ENCODE measurements around the gene VTI1A. TPM values are rescaled to one million over a fixed set of nuclear protein-coding genes. Genes with fewer than 3 reads are reported as not detected.

Gene VTI1A
- total RNA-seq, 6 experiments from 2014 or later: 11.2 to 26.2 (median 12.3) TPM

DNA sequence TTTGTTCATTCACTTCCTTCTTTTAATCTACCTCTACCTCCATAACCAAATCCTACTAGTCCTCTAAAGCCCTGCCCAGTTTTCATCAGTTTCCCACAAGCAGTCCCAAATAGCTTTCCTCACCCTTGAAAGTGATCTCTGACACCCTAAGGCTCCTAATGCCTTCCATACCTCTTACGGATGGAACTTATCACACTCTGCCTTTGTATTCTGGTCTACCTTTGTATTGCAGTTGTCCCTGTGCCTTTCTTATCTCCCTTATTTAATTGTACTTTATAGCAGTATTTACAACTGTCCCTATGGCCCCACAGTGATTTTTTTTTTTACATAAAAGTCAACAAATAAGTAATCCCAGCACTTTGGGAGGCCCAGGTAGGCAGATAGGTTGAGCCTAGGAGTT, 39.3 kb upstream of the VTI1A start:
- H3K4me1 ChIP-seq: peaks cover 0 to 3% (median under 1%) of the 10 kb centered on the region in 4 donors
- WGBS (ENCODE audit: insufficient coverage, low coverage, low lambda C conversion rate, missing lambda C conversion rate): 92% methylated on average over 1 of the region's 1 CpG
- no peak for DNase-seq
- H3K4me3 ChIP-seq: no peak overlapping the region
- H3K27me3 ChIP-seq: no peaks in the 10 kb centered on the region
- TF ChIP-seq POLR2A (IDR thresholded peaks at IDR 0.05): no peak
- TF ChIP-seq, protein P1, sequence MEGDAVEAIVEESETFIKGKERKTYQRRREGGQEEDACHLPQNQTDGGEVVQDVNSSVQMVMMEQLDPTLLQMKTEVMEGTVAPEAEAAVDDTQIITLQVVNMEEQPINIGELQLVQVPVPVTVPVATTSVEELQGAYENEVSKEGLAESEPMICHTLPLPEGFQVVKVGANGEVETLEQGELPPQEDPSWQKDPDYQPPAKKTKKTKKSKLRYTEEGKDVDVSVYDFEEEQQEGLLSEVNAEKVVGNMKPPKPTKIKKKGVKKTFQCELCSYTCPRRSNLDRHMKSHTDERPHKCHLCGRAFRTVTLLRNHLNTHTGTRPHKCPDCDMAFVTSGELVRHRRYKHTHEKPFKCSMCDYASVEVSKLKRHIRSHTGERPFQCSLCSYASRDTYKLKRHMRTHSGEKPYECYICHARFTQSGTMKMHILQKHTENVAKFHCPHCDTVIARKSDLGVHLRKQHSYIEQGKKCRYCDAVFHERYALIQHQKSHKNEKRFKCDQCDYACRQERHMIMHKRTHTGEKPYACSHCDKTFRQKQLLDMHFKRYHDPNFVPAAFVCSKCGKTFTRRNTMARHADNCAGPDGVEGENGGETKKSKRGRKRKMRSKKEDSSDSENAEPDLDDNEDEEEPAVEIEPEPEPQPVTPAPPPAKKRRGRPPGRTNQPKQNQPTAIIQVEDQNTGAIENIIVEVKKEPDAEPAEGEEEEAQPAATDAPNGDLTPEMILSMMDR (IDR thresholded peaks at IDR 0.05): no peak
- intact Hi-C loops (cut with DNase I): no loop called here
- no peak for ATAC-seq
- no peak overlapping the region for H3K27ac ChIP-seq
- H3K36me3 ChIP-seq: peaks cover 0 to 75% (median 33%) of the 10 kb centered on the region in 4 donors
- H3K9me3 ChIP-seq: no peaks in the 10 kb centered on the region

DNA sequence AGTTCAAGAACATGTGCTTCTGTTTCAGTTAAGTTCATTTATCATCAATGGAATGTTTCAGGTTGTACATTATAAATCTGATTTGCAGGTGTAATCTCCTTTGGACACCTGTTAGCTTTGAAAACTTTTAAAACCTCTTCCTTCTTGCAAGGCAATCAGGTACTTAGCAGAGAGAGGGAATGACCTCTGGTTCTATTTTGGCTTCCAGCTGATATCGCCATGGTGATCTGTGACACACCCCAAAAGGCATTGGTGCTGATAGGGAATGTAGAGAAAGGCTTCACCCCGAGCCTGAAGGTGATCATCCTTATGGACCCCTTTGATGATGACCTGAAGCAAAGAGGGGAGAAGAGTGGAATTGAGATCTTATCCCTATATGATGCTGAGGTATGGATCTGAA, 37.7 kb upstream of the VTI1A start:
- WGBS (ENCODE audit: insufficient coverage, low coverage, low lambda C conversion rate, missing lambda C conversion rate): 100% methylated on average over 1 of the region's 2 CpGs
- DNase-seq (no peak), ATAC-seq (no peak)
- peaks cover 0 to 87% (median 29%) of the 10 kb centered on the region in 4 donors for H3K36me3 ChIP-seq
- no peaks in the 10 kb centered on the region for H3K4me1 ChIP-seq
- no peak overlapping the region for H3K27ac ChIP-seq
- no peak overlapping the region for H3K4me3 ChIP-seq
- intact Hi-C loops (cut with DNase I): no loop called here
- H3K27me3 ChIP-seq: no peaks in the 10 kb centered on the region
- H3K9me3 ChIP-seq: no peaks in the 10 kb centered on the region
- TF ChIP-seq, protein P1 (IDR thresholded peaks at IDR 0.05): no peak

DNA sequence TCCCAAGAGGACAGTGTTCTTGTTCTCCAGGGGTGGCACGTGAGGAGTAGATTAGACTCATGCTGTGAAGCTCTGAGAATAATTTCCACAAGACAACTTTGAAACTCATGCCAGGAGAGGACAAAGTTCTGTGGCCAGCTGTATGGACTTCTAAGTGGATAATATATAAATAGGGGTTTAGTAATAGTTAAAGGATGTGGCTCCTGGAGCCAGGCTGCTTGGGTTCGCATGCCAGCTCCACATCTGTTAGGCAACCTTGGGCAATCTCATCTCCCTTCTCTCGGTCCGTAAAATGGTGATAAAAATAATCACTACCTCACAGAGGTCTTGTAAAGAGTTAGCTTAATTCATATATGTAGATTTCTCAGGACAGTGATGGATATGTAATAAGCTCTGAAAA, 37.3 kb upstream of the VTI1A start:
- DNase-seq (no peak), ATAC-seq (no peak)
- peaks cover 0 to 82% (median 29%) of the 10 kb centered on the region in 4 donors for H3K36me3 ChIP-seq
- H3K4me3 ChIP-seq: no peak overlapping the region
- H3K4me1 ChIP-seq: no peaks in the 10 kb centered on the region
- WGBS (ENCODE audit: insufficient coverage, low coverage, low lambda C conversion rate, missing lambda C conversion rate): 80% methylated on average over 3 of the region's 4 CpGs
- no peaks in the 10 kb centered on the region for H3K27me3 ChIP-seq
- intact Hi-C loops (cut with DNase I): no loop called here
- no peaks in the 10 kb centered on the region for H3K9me3 ChIP-seq
- no peak overlapping the region for H3K27ac ChIP-seq
- TF ChIP-seq, protein P1 (IDR thresholded peaks at IDR 0.05): no peak
- no peak for TF ChIP-seq POLR2A (IDR thresholded peaks at IDR 0.05)

DNA sequence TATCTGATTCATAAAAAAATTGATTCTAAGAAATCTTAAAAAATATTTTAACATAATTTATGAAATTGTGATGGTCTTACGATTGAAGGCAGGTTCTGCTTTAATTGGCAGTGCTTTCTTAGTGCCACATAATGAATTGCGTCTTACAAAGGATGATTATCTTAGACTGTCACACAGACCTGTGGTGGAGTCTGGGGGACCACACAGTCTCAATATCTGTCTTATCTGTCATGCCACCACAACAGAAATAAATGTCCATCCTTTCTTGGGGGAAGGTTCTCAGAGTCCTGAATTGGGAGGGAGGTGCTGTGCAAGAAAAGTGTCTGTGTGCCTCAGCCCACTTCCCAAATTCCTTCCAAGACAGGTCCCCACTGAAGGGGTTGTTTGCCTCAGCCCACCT, 34.3 kb upstream of the VTI1A start:
- DNase-seq (no peak), ATAC-seq (no peak)
- no peak for TF ChIP-seq POLR2A (IDR thresholded peaks at IDR 0.05)
- TF ChIP-seq, protein P1 (IDR thresholded peaks at IDR 0.05): no peak
- H3K4me3 ChIP-seq: no peak overlapping the region
- H3K4me1 ChIP-seq: no peaks in the 10 kb centered on the region
- no peak overlapping the region for H3K27ac ChIP-seq
- H3K27me3 ChIP-seq: no peaks in the 10 kb centered on the region
- intact Hi-C loops (cut with DNase I): no loop called here
- no peaks in the 10 kb centered on the region for H3K9me3 ChIP-seq
- peaks cover 0 to 79% (median 29%) of the 10 kb centered on the region in 4 donors for H3K36me3 ChIP-seq
- WGBS (ENCODE audit: insufficient coverage, low coverage, low lambda C conversion rate, missing lambda C conversion rate): 96% methylated on average over 2 of the region's 2 CpGs

DNA sequence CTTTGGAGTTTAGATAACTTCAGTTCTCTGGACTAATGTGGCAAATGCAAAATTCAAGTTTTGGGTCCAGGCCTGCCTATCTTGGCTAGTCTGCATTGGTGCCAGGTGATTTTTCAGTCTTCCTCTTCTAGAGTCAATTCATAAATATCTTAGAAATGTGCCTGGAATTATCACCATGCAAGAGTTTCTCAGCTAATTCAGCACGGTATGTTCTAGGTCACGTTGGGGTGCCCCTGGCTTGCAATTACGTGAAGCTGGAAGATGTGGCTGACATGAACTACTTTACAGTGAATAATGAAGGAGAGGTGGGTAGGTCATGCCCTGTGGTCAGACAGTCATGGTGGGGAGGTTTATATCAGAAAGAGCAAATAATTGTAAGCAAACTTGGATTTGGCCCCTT, 25.3 kb upstream of the VTI1A start:
- Histone ChIP-seq H3K9me3 (no peaks in the 10 kb centered on the region), H3K27me3 (no peaks in the 10 kb centered on the region), H3K27ac (no peak overlapping the region), H3K4me1 (peaks cover 0 to 19% (median 3%) of the 10 kb centered on the region in 4 donors), H3K4me3 (no peak overlapping the region), H3K36me3 (peaks cover 7 to 58% (median 36%) of the 10 kb centered on the region in 4 donors)
- TF ChIP-seq, protein P1 (IDR thresholded peaks at IDR 0.05): no peak
- TF ChIP-seq POLR2A (IDR thresholded peaks at IDR 0.05): no peak
- DNase-seq: no peak
- WGBS (ENCODE audit: insufficient coverage, low coverage, low lambda C conversion rate, missing lambda C conversion rate): 87% methylated on average over 3 of the region's 3 CpGs
- ATAC-seq: no peak
- intact Hi-C loops (cut with DNase I): no loop called here
